Thoracic aorta (tissue), 2 donors: ENCODE results near the gene USP6NL. TPM values are rescaled to one million over a fixed set of nuclear protein-coding genes. Genes with fewer than 3 reads are reported as not detected.

Experiments used
- ATAC-seq: fragments of 150-250 bp; one replicate; pipeline ENCODE4 v1.8.0; 2017; ENCODE audit warnings: low read depth; ENCODE audit not compliant: insufficient number of reproducible peaks, low FRiP score
- DNase-seq: peaks from one replicate; pipeline ENCODE4 v3.0.0-alpha.2; 2020; ENCODE audit warnings: low spot score
- H3K27ac ChIP-seq, 2 donors: fragments of 200-600 bp; sonication (generic); 1 replicate in 1 of 2; 2 replicates in 1 of 2; pipeline ENCODE4 v1.5.1; 2016; ENCODE audit warnings: mild to moderate bottlenecking in 2 of 2, moderate library complexity in 2 of 2
- H3K27me3 ChIP-seq: fragments of 200-600 bp; sonication (generic); replicated peaks from 2 replicates; pipeline ENCODE4 v1.6.0; 2016; ENCODE audit warnings: mild to moderate bottlenecking; ENCODE audit not compliant: insufficient read depth
- H3K36me3 ChIP-seq: fragments of 200-600 bp; sonication (generic); one replicate; pipeline ENCODE4 v1.5.1; 2016
- H3K4me1 ChIP-seq, 2 donors: fragments of 200-600 bp; sonication (generic); 1 replicate in 1 of 2; 2 replicates in 1 of 2; pipeline versions ENCODE4 v1.5.1 to v1.6.0; 2016; ENCODE audit warnings: low read depth in 2 of 2, mild to moderate bottlenecking in 1 of 2; ENCODE audit not compliant: control insufficient read depth in 1 of 2
- H3K4me3 ChIP-seq: fragments of 200-600 bp; sonication (generic); 2 replicates; pipeline ENCODE4 v1.5.1; 2016; ENCODE audit warnings: mild to moderate bottlenecking
- H3K9me3 ChIP-seq: fragments of 200-600 bp; sonication (generic); 2 replicates; pipeline ENCODE4 v1.5.1; 2016
- total RNA-seq, 2 donors: library from RNA; depleted of rRNA; stranded (reverse); fragments of >200 nt; gene quantifications; one replicate each; pipeline versions ENCODE4 v1.1.0 to v1.2.3, GENCODE V29; 2016
- TF ChIP-seq, protein P1 (sequence below): fragments of 200-600 bp; sonication (generic); IDR thresholded peaks from one replicate; pipeline ENCODE4 v1.5.1; 2019; ENCODE audit warnings: antibody characterized with exemption

The USP6NL gene
- total RNA-seq, 2 donors from 2014 or later = 9.5 to 15.0 TPM

DNA sequence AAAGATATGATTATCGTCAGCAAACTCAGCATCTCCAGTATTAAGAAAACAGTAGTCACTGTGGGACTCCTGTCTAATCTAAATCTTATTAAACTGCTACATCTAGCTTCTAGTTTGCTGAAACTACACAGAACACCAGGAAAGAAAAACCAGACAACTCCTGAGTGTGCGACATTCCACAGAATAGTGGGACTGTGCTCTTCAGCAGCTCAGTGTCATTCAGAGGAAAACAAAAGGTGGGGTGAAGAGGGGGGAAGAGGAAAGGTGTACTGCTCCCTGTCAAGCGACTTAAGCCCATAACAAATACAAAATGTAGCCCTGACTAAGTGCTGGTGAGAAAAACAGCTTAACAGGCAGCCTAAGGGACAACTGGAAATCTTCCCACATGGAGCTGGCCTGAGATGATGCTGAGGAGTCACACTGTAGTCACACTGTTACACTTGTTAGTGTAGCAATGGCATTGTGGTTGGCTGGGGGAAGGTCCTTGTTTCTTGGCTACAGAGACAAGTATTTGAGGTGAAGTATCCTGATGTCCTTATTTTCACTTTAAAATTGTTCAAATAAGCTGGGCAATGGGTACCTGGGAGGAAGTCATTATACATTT is 135.5 kb downstream of the USP6NL start:
- Histone ChIP-seq H3K9me3 (no peaks in the 10 kb centered on the region), H3K4me3 (no peak overlapping the region), H3K36me3 (no peaks in the 10 kb centered on the region), H3K27ac (no peak overlapping the region), H3K4me1 (no peaks in the 10 kb centered on the region), H3K27me3 (no peaks in the 10 kb centered on the region)
- TF ChIP-seq, protein P1, sequence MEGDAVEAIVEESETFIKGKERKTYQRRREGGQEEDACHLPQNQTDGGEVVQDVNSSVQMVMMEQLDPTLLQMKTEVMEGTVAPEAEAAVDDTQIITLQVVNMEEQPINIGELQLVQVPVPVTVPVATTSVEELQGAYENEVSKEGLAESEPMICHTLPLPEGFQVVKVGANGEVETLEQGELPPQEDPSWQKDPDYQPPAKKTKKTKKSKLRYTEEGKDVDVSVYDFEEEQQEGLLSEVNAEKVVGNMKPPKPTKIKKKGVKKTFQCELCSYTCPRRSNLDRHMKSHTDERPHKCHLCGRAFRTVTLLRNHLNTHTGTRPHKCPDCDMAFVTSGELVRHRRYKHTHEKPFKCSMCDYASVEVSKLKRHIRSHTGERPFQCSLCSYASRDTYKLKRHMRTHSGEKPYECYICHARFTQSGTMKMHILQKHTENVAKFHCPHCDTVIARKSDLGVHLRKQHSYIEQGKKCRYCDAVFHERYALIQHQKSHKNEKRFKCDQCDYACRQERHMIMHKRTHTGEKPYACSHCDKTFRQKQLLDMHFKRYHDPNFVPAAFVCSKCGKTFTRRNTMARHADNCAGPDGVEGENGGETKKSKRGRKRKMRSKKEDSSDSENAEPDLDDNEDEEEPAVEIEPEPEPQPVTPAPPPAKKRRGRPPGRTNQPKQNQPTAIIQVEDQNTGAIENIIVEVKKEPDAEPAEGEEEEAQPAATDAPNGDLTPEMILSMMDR = no peak
- ATAC-seq (no peak), DNase-seq (no peak)

DNA sequence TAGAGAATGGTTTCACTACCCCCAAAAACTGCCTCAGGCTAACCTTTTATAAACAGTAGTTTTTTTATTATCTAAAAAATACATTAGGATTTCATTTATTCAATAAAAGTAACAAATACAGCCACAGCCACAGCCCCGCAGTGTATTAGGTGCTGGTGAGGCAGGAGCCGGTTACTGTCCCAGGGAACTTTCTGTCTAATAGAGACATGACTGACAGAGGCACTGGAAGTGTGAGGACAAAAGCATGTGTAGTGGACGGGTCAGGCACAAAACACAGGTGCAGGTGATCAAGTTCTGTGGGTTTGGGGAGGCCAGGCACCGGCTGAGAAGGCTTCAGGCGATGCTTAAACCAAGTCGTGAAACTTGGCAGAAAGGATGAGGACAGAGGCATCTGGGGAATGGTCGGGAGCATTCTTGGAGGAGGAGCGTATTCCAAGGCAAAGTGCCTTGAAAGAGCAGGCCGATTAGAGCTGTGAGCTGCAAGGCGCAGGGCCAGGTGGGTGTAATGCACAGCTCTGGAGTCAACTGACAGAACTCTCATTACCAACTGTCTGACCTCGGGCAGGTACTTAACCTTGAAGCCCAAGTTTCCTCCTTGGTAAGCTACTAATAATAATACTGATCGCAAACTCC is 138.2 kb downstream of the USP6NL start:
- Histone ChIP-seq H3K4me3 (no peak overlapping the region), H3K27me3 (no peaks in the 10 kb centered on the region), H3K4me1 (peaks cover 0 to 5% of the 10 kb centered on the region in 2 donors), H3K27ac (no peak overlapping the region), H3K9me3 (no peaks in the 10 kb centered on the region), H3K36me3 (no peaks in the 10 kb centered on the region)
- ATAC-seq (no peak), DNase-seq (no peak)
- TF ChIP-seq, protein P1 = no peak

DNA sequence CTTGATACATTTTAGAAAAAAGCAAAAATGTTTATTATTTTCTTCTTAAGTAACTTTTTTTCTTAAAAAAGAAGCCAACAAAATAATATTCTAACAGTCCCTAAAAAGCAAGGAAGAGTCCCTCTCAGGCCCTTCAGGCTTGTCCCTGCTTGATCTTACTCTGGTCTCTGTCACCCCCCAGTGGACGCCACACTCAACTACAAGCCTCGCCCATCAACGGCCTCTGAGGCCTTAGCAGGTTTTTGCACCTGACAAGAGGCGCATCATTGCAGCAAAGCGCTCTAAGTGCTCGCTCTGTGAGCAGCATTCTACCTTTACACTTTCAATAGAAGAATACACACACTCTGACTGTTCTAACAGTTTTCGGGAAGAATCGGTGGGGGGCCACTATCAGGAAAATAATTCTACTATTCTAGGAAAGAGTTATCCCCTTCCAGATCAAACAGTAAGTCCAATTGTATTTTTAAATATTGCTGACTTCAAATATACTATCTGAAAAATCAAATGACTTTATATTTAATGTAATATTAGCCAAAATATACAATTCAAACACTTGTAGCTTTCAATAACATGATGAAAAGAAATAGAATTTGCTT is 139.2 kb downstream of the USP6NL start:
- Histone ChIP-seq H3K36me3 (no peaks in the 10 kb centered on the region), H3K4me1 (peaks cover 0 to 12% of the 10 kb centered on the region in 2 donors), H3K27me3 (no peaks in the 10 kb centered on the region), H3K4me3 (no peak overlapping the region), H3K9me3 (no peaks in the 10 kb centered on the region), H3K27ac (no peak overlapping the region)
- DNase-seq = no peak
- ATAC-seq = no peak
- TF ChIP-seq, protein P1 = peak; percentile 80

DNA sequence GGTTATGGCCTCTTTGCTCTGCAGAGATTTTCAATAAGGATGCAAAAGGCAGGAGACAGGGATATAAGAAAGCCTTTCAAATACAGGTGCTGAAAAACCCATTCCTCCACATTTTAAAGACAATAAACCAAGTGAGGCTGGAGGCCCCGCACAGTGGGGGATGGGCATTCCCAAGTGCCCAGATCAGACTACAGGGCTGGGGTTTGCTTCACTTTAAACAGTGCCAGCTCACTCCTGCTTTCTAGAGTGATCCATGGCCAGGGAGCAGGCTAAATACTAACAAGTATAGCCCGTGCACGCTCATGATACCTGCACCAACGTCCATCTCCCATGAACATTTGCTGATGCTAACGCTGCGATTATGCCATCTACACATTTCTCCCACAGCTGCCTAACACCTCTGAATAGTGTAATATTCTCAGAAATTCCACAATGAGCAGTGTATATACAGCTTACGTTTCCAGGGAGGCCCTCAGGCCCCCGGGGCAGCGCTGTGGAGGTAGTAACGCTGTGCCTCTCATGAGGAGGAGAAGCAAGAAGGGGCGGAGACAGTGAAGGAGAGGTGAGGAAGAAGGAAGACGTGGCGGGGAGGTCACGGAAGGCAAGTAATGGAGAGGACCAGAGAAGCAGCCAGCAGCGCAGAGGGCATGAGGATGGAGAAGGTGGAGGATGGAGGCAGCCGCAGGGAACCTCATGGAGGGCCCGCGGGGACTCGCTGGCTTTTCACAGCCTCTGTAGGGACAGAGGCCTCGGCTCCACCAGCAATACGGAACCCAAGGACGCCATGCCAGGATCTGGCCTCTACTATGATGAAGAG is 141.7 kb downstream of the USP6NL start:
- Histone ChIP-seq H3K27ac (no peak overlapping the region), H3K4me1 (peaks cover 0 to 12% of the 10 kb centered on the region in 2 donors), H3K4me3 (no peak overlapping the region), H3K36me3 (no peaks in the 10 kb centered on the region), H3K27me3 (no peaks in the 10 kb centered on the region), H3K9me3 (no peaks in the 10 kb centered on the region)
- TF ChIP-seq, protein P1 = no peak
- no peak for DNase-seq
- ATAC-seq = no peak
